Loucy (cell line): ENCODE measurements around the gene EPN1.

Experiments used
- EZH2phosphoT487 ChIP-seq: fragments of 200-600 bp; IDR thresholded peaks from 2 replicates; pipeline ENCODE4 v1.6.1; 2018; ENCODE audit warnings: antibody characterized with exemption, mild to moderate bottlenecking, moderate library complexity, borderline replicate concordance
- TF ChIP-seq, protein P1 (sequence below): fragments of 200-600 bp; sonication (generic); conservative IDR thresholded peaks from 2 replicates; pipeline ENCODE4 v1.5.1; 2014; ENCODE audit warnings: mild to moderate bottlenecking, antibody characterized with exemption, low read length

DNA sequence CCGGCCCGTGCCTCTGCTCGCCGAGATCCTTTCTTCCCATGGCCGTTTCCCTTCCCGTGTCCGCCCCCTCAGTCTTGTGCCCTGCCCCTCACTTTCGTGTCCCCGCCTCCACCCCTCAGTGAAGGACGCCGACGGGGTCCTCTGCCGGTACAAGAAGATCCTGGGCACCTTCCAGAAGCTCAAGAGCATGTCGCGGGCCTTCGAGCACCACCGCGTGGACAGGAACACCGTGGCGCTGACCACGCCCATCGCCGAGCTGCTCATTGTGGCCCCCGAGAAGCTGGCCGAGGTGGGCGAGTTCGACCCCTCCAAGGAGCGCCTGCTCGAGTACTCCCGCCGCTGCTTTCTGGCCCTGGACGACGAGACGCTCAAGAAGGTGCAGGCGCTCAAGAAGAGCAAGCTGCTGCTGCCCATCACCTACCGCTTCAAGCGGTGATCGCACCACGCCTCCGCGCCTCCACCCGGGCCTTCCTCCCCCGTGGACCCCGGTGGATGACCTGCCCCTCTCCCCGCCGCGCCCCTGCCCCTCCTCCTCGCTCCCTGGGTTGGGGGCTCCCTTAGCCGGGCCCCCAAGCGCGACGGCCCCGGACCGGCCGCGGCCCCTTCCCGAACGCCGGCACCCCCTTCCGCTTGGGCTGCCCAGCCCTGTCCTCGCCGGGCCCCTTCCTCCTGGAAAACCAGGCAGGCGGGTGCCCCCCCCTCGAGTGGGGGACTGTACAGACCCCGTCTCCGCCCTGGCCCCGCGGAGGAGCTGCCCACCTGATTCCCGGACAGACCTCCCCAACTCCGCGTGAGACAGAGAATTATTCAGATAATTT lies 22.5 kb upstream of the EPN1 start:
- TF ChIP-seq, protein P1, sequence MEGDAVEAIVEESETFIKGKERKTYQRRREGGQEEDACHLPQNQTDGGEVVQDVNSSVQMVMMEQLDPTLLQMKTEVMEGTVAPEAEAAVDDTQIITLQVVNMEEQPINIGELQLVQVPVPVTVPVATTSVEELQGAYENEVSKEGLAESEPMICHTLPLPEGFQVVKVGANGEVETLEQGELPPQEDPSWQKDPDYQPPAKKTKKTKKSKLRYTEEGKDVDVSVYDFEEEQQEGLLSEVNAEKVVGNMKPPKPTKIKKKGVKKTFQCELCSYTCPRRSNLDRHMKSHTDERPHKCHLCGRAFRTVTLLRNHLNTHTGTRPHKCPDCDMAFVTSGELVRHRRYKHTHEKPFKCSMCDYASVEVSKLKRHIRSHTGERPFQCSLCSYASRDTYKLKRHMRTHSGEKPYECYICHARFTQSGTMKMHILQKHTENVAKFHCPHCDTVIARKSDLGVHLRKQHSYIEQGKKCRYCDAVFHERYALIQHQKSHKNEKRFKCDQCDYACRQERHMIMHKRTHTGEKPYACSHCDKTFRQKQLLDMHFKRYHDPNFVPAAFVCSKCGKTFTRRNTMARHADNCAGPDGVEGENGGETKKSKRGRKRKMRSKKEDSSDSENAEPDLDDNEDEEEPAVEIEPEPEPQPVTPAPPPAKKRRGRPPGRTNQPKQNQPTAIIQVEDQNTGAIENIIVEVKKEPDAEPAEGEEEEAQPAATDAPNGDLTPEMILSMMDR = no peak
- no peak for TF ChIP-seq EZH2phosphoT487
